Neural progenitor cell (in vitro differentiated cells): ENCODE measurements around the gene HES5.

Source experiments
- EZH2phosphoT487 ChIP-seq: fragments of 200-600 bp; sonication (generic); IDR thresholded peaks from 2 replicates; pipeline ENCODE4 v1.6.1; 2017; ENCODE audit warnings: antibody characterized with exemption
- TF ChIP-seq, protein P1 (sequence below): fragments of 200-600 bp; sonication (generic); IDR thresholded peaks from 2 replicates; pipeline ENCODE4 v1.5.1; 2017; ENCODE audit warnings: antibody characterized with exemption, mild to moderate bottlenecking

DNA sequence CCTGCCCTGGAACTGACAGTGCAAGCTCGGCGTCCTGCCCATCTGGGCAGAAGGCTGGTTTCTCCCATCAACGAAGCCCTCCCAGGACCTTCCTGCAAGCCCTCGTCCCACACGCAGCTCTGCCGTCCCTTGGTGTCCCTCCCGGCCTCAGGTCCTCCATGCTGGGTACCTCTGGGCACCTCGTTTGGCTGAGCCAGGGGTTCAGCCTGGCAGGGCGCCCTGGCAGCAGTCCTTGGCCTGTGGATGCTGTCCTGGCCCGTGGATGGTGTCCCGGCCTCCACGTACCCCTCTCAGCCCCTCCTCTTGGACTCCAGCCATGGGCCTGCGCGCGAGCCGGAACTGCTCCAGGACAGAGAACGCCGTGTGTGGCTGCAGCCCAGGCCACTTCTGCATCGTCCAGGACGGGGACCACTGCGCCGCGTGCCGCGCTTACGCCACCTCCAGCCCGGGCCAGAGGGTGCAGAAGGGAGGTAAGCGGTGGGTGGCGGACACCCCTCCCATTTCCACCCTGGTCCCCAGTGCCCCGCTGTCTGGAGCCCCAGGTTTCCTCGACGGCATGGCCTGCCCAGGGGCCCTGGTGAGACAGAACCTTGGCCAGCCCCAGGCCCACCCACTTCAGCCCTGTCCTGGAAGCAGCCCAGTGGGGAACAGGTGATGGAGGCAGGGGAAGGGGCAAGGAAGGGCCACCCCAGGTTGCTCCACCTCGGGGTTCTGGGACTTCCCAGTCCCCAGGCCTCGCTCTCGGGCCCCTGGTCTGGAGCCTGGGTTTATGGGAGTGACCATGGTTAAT, 29.6 kb upstream of the HES5 start:
- TF ChIP-seq EZH2phosphoT487: no peak
- TF ChIP-seq, protein P1, sequence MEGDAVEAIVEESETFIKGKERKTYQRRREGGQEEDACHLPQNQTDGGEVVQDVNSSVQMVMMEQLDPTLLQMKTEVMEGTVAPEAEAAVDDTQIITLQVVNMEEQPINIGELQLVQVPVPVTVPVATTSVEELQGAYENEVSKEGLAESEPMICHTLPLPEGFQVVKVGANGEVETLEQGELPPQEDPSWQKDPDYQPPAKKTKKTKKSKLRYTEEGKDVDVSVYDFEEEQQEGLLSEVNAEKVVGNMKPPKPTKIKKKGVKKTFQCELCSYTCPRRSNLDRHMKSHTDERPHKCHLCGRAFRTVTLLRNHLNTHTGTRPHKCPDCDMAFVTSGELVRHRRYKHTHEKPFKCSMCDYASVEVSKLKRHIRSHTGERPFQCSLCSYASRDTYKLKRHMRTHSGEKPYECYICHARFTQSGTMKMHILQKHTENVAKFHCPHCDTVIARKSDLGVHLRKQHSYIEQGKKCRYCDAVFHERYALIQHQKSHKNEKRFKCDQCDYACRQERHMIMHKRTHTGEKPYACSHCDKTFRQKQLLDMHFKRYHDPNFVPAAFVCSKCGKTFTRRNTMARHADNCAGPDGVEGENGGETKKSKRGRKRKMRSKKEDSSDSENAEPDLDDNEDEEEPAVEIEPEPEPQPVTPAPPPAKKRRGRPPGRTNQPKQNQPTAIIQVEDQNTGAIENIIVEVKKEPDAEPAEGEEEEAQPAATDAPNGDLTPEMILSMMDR: no peak
